Activated naive CD4-positive, alpha-beta T cell treated with anti-CD3 and anti-CD28 coated beads, Interleukin-2, amount 50 U/mL, for 72 hours (primary cell): ENCODE results near the gene BCORL1. TPM values are rescaled to one million over a fixed set of nuclear protein-coding genes. Genes with fewer than 3 reads are reported as not detected.

Experiments used
- ATAC-seq, 2 donors: fragments of 150-1000 bp; cut with Tn5 transposase; 2 replicates each; pipeline ENCODE4 v1.10.0; 2021; ENCODE audit warnings: mild to moderate bottlenecking in 2 of 2, moderate library complexity in 2 of 2
- DNase-seq, 2 donors: peaks; one replicate each; pipeline ENCODE4 v3.0.0; 2021 to 2022; ENCODE audit warnings: low spot score in 2 of 2
- H3K27ac Mint-ChIP-seq, 2 donors: one replicate each; pipeline ENCODE4 v1.8.0; 2022; ENCODE audit warnings: mild to moderate bottlenecking in 2 of 2, mixed read lengths in 2 of 2
- H3K36me3 Mint-ChIP-seq, 2 donors: one replicate each; pipeline ENCODE4 v1.8.0; 2022; ENCODE audit warnings: mixed read lengths in 2 of 2
- H3K9me3 Mint-ChIP-seq, 2 donors: one replicate each; pipeline ENCODE4 v1.8.0; 2022; ENCODE audit warnings: mixed read lengths in 2 of 2
- total RNA-seq, 2 donors: library from RNA; stranded (reverse); gene quantifications; one replicate each; pipeline ENCODE4 v1.2.3, GENCODE V29; 2022

The BCORL1 gene
- total RNA-seq, 2 donors from 2014 or later = 5.9 to 10.0 TPM

DNA sequence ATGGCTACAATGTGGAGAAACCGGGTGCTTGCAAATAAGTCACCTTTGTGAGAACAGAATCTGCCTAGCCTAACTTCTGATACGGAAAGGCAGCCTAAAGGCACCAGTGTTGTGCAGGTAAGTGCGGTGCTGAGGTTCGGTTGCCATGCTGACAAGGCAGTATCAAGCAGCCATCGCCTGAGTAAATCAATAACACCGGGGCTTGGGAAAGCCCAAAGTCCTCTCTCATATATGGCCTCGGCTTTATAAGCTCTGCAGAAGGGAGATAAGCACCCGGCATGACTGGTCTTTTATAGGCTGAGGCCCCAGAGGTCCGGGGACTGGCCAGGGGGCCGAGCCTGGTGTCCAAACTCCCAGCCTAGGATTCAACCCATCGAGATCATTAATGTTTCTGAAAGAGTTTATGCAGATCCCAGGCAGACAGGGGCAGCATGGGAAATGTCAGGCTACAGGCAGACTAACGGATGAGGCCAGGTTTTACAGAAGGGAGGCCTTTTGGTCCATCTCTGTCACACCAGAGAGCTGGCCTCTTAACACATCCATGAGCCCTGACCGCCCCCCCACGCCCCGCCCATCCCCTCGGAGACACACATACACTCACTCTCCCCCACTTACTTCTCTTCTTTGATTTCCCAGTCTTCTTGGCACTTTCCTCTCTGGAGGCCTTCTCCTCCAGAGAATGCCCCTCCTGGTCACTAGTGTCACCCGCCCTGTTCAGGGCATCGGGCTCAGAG lies 89.3 kb downstream of the BCORL1 start:
- no peaks in the 10 kb centered on the region for H3K9me3 Mint-ChIP-seq
- no peak for DNase-seq
- peak overlapping the region in 1 of 2 donors; percentile 44 for H3K27ac Mint-ChIP-seq
- ATAC-seq = no peak
- H3K36me3 Mint-ChIP-seq = peaks cover 4 to 6% of the 10 kb centered on the region in 2 donors

GRCh38 chrX:130072345-130072740 lies 89.9 kb downstream of the BCORL1 start:
- DNase-seq (no peak), ATAC-seq (no peak)
- Mint-ChIP-seq H3K9me3 (no peaks in the 10 kb centered on the region), H3K36me3 (peaks cover under 1 to 2% of the 10 kb centered on the region in 2 donors), H3K27ac (peak overlapping the region in 1 of 2 donors; percentile 44)

- DNase-seq (no peak), ATAC-seq (no peak)
- H3K9me3 Mint-ChIP-seq = no peaks in the 10 kb centered on the region
- H3K36me3 Mint-ChIP-seq = peaks cover 0 to 6% of the 10 kb centered on the region in 2 donors
- no peak overlapping the region for H3K27ac Mint-ChIP-seq
Observed at GRCh38 chrX:130075777-130076176, 93.3 kb downstream of the BCORL1 start.

DNA sequence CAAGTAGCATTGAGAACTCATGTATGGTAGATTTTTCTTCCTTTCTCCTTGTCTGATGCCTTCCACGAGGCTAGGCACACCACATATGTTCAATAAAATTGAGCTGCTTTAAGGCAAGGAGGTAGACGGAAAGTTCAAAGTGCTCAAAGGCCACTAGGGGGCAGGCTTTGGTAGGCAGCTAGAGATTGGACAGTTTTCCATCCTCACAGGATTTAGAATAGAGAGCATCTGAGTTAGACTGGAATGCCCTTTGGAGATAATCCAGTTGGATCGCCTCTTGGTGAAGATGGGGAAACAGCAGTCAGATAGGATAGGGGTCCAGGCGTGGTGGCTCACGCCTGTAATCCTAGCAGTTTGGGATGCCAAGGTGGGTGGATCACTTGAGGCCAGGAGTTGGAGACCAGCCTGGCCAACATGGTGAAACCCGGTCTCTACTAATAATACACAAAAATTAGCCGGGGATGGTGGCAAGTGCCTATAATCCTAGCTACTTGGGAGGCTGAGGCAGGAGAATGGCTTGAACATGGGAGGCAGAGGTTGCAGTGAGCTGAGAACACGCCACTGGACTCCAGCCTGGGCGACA lies 97.5 kb downstream of the BCORL1 start:
- peaks cover 0 to 6% of the 10 kb centered on the region in 2 donors for H3K36me3 Mint-ChIP-seq
- ATAC-seq (no peak), DNase-seq (peak in 1 of 2 donors; percentile 42)
- H3K9me3 Mint-ChIP-seq = no peaks in the 10 kb centered on the region
- peak overlapping the region in 1 of 2 donors; percentile 74 for H3K27ac Mint-ChIP-seq

GRCh38 chrX:130080791-130081367 lies 98.4 kb downstream of the BCORL1 start:
- no peaks in the 10 kb centered on the region for H3K9me3 Mint-ChIP-seq
- H3K27ac Mint-ChIP-seq = no peak overlapping the region
- DNase-seq = no peak
- peaks cover 0 to 6% of the 10 kb centered on the region in 2 donors for H3K36me3 Mint-ChIP-seq
- no peak for ATAC-seq

- H3K27ac Mint-ChIP-seq = peak overlapping the region; percentile 73 to 80
- no peak for DNase-seq
- H3K36me3 Mint-ChIP-seq = peaks cover 0 to 6% of the 10 kb centered on the region in 2 donors
- no peak for ATAC-seq
- no peaks in the 10 kb centered on the region for H3K9me3 Mint-ChIP-seq
Observed at GRCh38 chrX:130081421-130082045, 99.1 kb downstream of the BCORL1 start.

GRCh38 chrX:130082244-130083106 lies 100.0 kb downstream of the BCORL1 start:
- no peaks in the 10 kb centered on the region for H3K9me3 Mint-ChIP-seq
- ATAC-seq = peak; percentile 71 to 75
- H3K27ac Mint-ChIP-seq = peak overlapping the region; percentile 50 to 80
- DNase-seq = peak; percentile 58 to 78
- peaks cover 0 to 6% of the 10 kb centered on the region in 2 donors for H3K36me3 Mint-ChIP-seq

DNA sequence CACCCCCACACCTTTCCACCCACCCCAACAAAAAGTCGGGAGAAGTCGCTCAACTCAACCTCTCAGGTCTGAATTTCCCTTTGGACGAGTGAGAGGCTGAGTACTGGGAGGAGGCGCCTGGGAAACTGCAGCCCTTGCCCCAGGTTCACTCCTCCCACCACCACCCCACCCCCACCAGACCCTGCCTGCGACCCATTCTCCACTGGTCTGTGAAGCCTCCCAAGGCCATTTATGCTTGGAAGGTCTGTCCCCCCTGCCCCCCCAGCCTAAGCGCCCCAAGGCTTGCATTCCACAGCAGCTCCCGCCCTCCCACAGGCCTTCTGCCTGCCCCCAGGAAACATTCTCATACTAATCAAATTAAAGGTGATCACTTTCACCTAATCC lies 100.7 kb downstream of the BCORL1 start:
- peaks cover 0 to 6% of the 10 kb centered on the region in 2 donors for H3K36me3 Mint-ChIP-seq
- DNase-seq = no peak
- H3K27ac Mint-ChIP-seq = peak overlapping the region; percentile 85 to 88

GRCh38 chrX:130083656-130084382 lies 101.4 kb downstream of the BCORL1 start:
- ATAC-seq (no peak), DNase-seq (no peak)
- H3K9me3 Mint-ChIP-seq = no peaks in the 10 kb centered on the region
- peaks cover 0 to 6% of the 10 kb centered on the region in 2 donors for H3K36me3 Mint-ChIP-seq
- H3K27ac Mint-ChIP-seq = peak overlapping the region; percentile 85 to 88

More for the DNA sequence above, 100.7 kb downstream of the BCORL1 start:
- no peaks in the 10 kb centered on the region for H3K9me3 Mint-ChIP-seq
- ATAC-seq = no peak

- peak overlapping the region in 1 of 2 donors; percentile 85 for H3K27ac Mint-ChIP-seq
- no peaks in the 10 kb centered on the region for H3K9me3 Mint-ChIP-seq
- H3K36me3 Mint-ChIP-seq = peaks cover 0 to 3% of the 10 kb centered on the region in 2 donors
- ATAC-seq (peak; percentile 13 to 19), DNase-seq (peak in 1 of 2 donors; percentile 16)
Observed at GRCh38 chrX:130084631-130085237, 102.3 kb downstream of the BCORL1 start.

GRCh38 chrX:130085551-130086446 lies 103.4 kb downstream of the BCORL1 start:
- no peaks in the 10 kb centered on the region for H3K9me3 Mint-ChIP-seq
- peak overlapping the region; percentile 74 to 85 for H3K27ac Mint-ChIP-seq
- DNase-seq = no peak
- no peaks in the 10 kb centered on the region for H3K36me3 Mint-ChIP-seq
- ATAC-seq = no peak

GRCh38 chrX:130086447-130087206 lies 104.2 kb downstream of the BCORL1 start:
- DNase-seq (peak; percentile 57 to 78), ATAC-seq (peak; percentile 63 to 66)
- Mint-ChIP-seq H3K36me3 (no peaks in the 10 kb centered on the region), H3K27ac (peak overlapping the region; percentile 74 to 85), H3K9me3 (no peaks in the 10 kb centered on the region)

- ATAC-seq (no peak), DNase-seq (no peak)
- Mint-ChIP-seq H3K36me3 (no peaks in the 10 kb centered on the region), H3K27ac (no peak overlapping the region), H3K9me3 (no peaks in the 10 kb centered on the region)
Observed at GRCh38 chrX:130090364-130090763, 107.9 kb downstream of the BCORL1 start.
